ENCODE data around the gene EGLN2. TPM values are rescaled to one million over a fixed set of nuclear protein-coding genes. Genes with fewer than 3 reads are reported as not detected.

The EGLN2 gene
- 10 to 100 TPM; 32.1 to 96.2 (median 65.5) TPM for total RNA-seq

DNA sequence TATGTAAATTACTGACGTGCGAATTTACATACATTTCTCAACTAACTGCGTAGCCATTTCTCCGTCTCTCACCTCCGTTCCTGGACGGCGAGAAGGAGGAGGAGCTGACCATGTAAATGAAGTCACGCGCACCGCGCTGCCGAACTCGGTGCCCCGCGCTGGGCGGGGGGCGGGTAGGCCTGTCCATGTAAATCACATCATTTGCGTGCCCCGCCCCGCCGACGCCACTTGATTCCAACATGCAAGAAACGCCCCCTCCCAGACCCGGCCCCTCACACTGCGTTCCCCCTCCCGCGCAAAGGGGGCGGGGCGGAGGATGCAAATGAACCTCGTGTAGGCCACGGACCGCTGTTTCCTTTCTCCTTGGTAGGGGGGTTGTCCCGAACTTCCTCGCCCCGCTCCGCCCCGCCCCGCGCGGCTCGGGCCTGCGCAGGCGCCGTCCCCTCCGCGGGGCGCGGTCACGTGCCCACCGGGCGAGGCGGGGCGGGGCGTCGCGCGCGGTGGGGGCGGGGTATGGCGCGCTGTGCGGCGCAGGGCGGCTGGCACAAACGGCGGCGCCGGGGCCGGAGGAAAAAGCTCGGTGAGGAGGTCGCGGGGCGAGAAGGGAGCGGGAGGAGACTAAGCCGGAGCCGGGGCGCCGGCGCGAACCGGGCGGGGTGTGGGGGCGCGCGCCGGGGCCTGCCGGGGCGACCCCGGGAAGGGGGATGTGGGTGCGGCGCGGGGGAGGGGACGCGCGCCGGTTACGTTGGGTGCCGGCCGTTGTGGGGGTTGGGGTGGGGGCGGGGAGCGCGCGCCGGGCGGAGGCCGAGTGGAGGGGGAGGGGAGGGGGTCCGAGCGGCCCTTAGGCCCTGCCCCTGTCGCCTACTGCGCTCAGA lies at the start of gene EGLN2:
TSS of gene EGLN2 (plus strand) at position 509 of the 875 bp plus-strand sequence. CDS start 1,382 bp downstream, outside the sequence.
- in situ Hi-C loops (cut with MboI; ENCODE audit: low pct_unique_long_range_greater_than_20kb in 2 of 9, low sequenced_read_pairs in 9 of 9, unreplicated experiment in 9 of 9): no loop called here
- ATAC-seq (replicated peaks in 6 of 8): peak; percentile 78 to 87 (median 82)
- H3K27ac ChIP-seq: peak within 1 kb of the TSS; percentile 90 to 91
- H3K4me3 ChIP-seq: peak within 1 kb of the TSS; percentile 64 to 97 (median 72)
- H3K4me1 ChIP-seq (replicated peaks in 1 of 2): peaks cover 38 to 39% of the 10 kb centered on the region in 2 donors
- WGBS, 10 experiments: 0 to 5% (median 3%) methylated on average over 2 to 8 of the region's 110 CpGs; no CpG with 5 or more reads in 4 of the 10 experiments

DNA sequence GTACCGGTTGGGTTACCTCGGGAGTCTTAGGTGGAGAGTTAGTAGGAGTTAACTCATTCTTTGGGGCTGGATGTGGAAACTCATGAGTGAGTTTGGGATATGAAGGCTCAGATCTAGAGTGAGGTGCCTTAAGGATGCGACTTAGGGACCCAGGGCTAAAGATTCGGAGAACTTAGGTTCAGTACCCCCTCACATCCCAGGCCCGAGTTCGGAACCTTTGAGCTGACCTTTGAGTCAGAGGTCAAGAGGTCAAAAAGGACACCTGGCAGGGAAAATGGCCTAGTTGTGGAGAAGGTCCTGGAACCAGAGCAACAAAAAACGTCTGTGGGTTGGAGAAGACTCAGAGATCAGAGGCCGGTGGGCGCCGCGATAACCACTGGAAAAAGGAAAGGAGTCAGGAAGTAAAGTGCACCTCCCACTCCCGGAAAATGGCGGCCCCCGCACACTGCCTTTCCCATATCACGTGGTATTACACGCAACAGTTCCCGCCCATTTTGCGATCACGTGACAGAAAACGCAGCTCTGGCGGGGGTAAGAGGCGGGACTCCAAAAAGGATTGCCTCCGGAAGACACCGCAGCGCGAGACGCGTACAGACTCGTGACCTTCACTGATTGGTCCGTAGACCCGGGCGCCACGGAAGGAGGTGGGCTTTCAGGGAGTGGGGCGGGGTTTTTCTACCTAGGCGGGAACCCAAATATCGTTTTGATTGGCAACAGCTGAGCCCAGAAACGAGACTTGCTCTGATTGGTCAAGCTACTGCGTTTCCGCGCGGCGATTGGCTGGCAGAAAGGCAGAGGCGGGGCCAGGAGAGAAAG lies 48.7 kb upstream of the EGLN2 start, which contains the start of gene ACTMAP:
TSS of gene ACTMAP (minus strand) at position 420 of the 816 bp plus-strand sequence. CDS start 674 bp downstream, outside the sequence.
- ATAC-seq (replicated peaks in 6 of 8): peak; percentile 80 to 94 (median 92)
- Histone ChIP-seq H3K4me3 (peak within 1 kb of the TSS; percentile 59 to 90 (median 77)), H3K27ac (peak within 1 kb of the TSS; percentile 81 to 89), H3K4me1 (replicated peaks in 1 of 2) (peaks cover 10 to 12% of the 10 kb centered on the region in 2 donors)
- WGBS, 10 experiments: 0 to 2% (median 0%) methylated on average over 1 to 17 of the region's 43 CpGs; no CpG with 5 or more reads in 1 of the 10 experiments
- in situ Hi-C loops (cut with MboI; ENCODE audit: low pct_unique_long_range_greater_than_20kb in 2 of 9, low sequenced_read_pairs in 9 of 9, unreplicated experiment in 9 of 9): no loop called here

DNA sequence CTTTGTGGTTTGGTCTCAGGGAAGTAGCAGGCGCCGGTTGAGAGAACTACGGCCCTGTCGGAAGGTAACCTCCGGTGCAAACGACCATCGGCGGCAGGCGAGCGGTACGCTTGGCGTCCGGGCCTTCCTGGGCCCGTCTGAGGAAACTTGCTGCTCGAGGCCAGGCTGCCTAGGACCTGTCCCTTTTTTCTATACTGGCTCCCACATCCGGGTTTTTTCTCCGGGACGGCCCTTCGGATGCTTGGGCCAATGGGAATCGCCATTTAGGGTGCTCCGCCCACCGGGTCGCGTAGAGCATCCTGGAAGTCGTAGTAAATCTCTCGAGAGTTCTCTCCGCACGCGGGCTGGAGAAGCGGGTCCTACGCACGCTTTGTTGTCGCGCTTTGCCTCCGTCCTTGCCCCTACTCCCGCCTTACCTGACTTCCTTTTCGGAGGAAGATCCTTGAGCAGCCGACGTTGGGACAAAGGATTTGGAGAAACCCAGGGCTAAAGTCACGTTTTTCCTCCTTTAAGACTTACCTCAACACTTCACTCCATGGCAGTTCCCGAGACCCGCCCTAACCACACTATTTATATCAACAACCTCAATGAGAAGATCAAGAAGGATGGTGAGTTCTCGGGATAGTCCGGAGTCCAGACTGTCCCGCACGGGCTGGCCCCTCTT lies 48.0 kb upstream of the EGLN2 start, which contains the start of gene SNRPA:
TSS of gene SNRPA (plus strand) at position 330 of the 664 bp plus-strand sequence. CDS start at position 536, 206 bp downstream.
- 0 to 8% (median 0%) methylated on average over 1 to 32 of the region's 46 CpGs; no CpG with 5 or more reads in 1 of the 10 experiments for WGBS, 10 experiments
- peak within 1 kb of the TSS; percentile 81 to 89 for H3K27ac ChIP-seq
- in situ Hi-C loops (cut with MboI; ENCODE audit: low pct_unique_long_range_greater_than_20kb in 2 of 9, low sequenced_read_pairs in 9 of 9, unreplicated experiment in 9 of 9): no loop called here
- ATAC-seq (replicated peaks in 6 of 8): peak; percentile 73 to 83 (median 78)
- H3K4me3 ChIP-seq: peak within 1 kb of the TSS; percentile 59 to 90 (median 77)
- H3K4me1 ChIP-seq (replicated peaks in 1 of 2): peaks cover 10 to 12% of the 10 kb centered on the region in 2 donors

DNA sequence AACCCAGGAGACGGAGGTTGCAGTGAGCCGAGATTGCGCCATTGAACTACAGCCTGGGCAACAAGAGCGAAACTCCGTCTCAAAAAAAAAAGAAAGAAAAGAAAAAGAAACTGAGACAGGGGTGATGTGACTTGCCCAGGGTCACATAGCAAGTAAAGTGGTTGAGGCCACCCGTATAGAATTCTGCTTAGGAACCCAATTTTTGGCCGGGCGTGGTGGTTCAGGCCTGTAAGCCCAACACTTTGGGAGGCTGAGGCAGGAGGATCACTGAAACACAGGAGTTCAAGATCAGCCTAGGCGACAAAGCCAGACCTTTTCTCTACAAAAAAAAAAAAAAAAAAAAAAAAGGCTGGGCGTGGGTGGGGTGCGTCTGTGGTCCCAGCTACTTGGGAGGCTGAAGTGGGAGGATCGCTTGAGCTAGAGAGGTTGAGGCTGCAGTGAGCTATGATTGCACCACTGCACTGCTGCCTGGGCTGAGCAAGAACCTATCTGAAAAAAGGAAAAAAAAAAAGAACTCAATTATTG lies 46.7 kb upstream of the EGLN2 start:
- 40 to 83% (median 67%) methylated on average over 3 to 9 of the region's 12 CpGs; no CpG with 5 or more reads in 2 of the 10 experiments for WGBS, 10 experiments
- in situ Hi-C loops (cut with MboI; ENCODE audit: low pct_unique_long_range_greater_than_20kb in 2 of 9, low sequenced_read_pairs in 9 of 9, unreplicated experiment in 9 of 9): no loop called here
- ATAC-seq (replicated peaks in 6 of 8): no peak
- Histone ChIP-seq H3K4me3 (peak overlapping the region; percentile 59 to 90 (median 77)), H3K27ac (no peak overlapping the region), H3K4me1 (replicated peaks in 1 of 2) (peaks cover 10 to 12% of the 10 kb centered on the region in 2 donors)

DNA sequence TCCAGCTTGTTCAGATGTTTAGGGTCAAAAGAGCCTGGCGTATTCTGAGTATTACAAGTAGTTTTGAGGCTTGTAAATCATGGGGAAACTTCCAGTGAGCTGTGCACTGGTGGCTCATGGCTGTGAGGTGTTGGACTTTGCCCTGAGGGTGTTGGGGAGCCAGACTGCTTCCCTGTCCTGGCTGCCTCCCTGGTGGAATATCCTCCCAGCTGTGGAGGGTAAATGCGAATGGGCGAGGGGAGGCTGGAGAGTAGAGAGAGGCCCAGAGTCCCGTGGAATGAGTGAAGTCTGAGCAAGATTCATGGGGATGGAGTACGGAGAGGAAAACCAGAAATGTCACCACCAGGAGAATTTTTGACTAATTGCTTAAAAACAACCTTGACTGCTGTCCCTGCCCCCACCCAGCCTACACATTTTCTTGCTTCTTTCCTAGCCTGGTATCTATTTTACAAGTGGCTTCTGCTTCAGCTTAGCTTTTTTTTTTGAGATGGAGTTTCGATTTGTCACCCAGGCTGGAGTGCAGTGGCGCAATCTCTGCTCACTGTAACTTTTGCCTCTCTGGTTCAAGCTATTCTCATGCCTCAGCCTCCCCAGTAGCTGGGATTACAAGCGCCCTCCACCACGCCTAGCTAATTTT lies 44.3 kb upstream of the EGLN2 start:
- in situ Hi-C loops (cut with MboI; ENCODE audit: low pct_unique_long_range_greater_than_20kb in 2 of 9, low sequenced_read_pairs in 9 of 9, unreplicated experiment in 9 of 9): no loop called here
- WGBS, 10 experiments: 64 to 100% (median 88%) methylated on average over 1 to 8 of the region's 9 CpGs; no CpG with 5 or more reads in 1 of the 10 experiments
- no peak overlapping the region for H3K27ac ChIP-seq
- peaks cover under 1 to 4% of the 10 kb centered on the region in 2 donors for H3K4me1 ChIP-seq (replicated peaks in 1 of 2)
- no peak overlapping the region for H3K4me3 ChIP-seq
- ATAC-seq (replicated peaks in 6 of 8): no peak

DNA sequence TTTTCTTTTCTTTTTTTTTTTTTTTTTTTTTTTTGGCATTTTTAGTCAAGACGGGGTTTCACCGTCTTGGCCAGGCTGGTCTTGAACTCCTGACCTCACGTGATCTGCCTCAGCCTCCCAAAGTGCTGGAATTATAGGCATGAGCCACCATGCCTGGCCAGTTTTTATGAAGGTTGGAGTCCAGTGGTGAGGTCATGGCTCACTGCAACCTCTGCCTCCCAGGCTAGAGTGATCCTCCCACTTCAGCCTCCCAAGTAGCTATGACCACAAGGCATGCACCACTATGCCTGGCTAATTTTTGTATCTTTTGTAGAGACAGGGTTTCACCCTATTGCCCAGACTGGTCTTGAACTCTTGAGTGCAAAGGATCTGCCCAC lies 43.8 kb upstream of the EGLN2 start:
- H3K4me1 ChIP-seq (replicated peaks in 1 of 2): peaks cover 0 to 4% of the 10 kb centered on the region in 2 donors
- no peak for ATAC-seq (replicated peaks in 6 of 8)
- no peak overlapping the region for H3K4me3 ChIP-seq
- WGBS, 10 experiments: 60 to 100% (median 94%) methylated on average over 1 to 3 of the region's 3 CpGs; no CpG with 5 or more reads in 3 of the 10 experiments
- in situ Hi-C loops (cut with MboI; ENCODE audit: low pct_unique_long_range_greater_than_20kb in 2 of 9, low sequenced_read_pairs in 9 of 9, unreplicated experiment in 9 of 9): no loop called here
- H3K27ac ChIP-seq: no peak overlapping the region

DNA sequence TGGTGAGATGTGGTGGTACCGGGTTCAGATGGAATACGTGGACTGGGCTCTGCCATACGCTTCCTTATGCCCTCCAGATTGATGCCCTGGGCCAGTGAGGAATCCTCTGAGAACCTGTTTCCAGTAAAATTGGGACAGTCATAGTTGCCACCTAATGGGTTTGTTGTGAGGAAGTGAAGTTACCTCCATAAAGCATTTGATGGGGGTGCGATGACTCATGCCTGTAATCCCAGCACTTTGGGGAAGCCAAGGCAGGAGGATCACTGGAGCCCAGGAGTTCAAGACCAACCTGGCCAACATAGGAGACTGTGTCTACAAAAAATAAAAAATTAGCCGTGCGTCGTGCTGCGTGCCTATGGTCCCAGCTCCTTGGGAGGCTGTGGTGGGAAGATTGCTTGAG lies 43.2 kb upstream of the EGLN2 start:
- H3K4me1 ChIP-seq (replicated peaks in 1 of 2): peaks cover 0 to 4% of the 10 kb centered on the region in 2 donors
- H3K4me3 ChIP-seq: no peak overlapping the region
- in situ Hi-C loops (cut with MboI; ENCODE audit: low pct_unique_long_range_greater_than_20kb in 2 of 9, low sequenced_read_pairs in 9 of 9, unreplicated experiment in 9 of 9): no loop called here
- ATAC-seq (replicated peaks in 6 of 8): no peak
- 80 to 100% (median 100%) methylated on average over 1 to 7 of the region's 8 CpGs; no CpG with 5 or more reads in 5 of the 10 experiments for WGBS, 10 experiments
- no peak overlapping the region for H3K27ac ChIP-seq

DNA sequence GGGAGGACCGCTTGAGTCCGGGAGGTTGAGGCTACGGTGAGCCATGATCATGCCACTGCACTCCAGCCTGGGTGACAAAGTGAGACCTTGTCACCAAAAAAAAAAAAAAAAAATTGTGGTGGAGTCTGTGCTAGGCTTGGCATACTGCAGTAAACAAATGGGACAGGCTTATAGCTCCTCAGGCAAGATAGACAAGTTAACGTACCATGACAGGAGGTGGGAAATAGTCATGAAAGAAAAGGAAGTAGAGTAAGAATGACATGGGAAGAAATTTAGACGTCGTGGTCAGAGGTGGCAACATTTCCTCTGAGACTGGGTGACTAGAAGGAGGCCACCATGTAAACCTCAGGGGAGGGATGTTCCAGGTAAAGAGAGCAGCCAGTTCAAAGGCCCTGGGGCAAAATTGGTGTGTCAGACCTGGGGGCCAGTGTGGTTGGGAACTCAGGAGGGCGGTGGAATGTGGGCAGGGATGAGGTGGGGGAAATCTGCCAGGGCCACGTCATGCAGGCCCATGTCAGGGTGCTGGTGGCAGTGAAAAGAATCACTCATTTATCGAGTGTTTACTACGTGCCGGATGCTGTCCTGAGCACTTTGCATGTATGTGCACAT lies 42.4 kb upstream of the EGLN2 start:
- 70 to 100% (median 92%) methylated on average over 1 to 7 of the region's 11 CpGs; no CpG with 5 or more reads in 1 of the 10 experiments for WGBS, 10 experiments
- no peak for ATAC-seq (replicated peaks in 6 of 8)
- Histone ChIP-seq H3K4me1 (replicated peaks in 1 of 2) (peaks cover 0 to 4% of the 10 kb centered on the region in 2 donors), H3K4me3 (no peak overlapping the region), H3K27ac (no peak overlapping the region)
- in situ Hi-C loops (cut with MboI; ENCODE audit: low pct_unique_long_range_greater_than_20kb in 2 of 9, low sequenced_read_pairs in 9 of 9, unreplicated experiment in 9 of 9): no loop called here

DNA sequence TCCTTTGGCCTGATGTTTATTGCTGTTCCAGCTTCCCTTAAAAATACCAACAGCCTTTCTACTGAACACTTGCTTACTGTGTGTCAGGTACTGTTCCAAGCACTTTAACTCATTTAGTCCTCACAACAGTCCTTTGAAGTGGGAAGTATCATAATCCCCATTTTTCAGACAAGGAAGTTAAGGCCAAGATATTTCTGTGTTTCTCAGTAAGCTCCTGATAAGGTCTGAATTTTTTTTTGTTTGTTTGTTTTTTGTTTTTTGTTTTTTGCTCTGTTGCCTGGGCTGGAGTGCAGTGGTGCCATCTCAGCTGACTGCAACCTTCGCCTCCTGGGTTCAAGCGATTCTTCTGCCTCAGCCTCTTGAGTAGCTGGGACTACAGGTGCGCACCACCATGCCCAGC lies 40.5 kb upstream of the EGLN2 start:
- in situ Hi-C loops (cut with MboI; ENCODE audit: low pct_unique_long_range_greater_than_20kb in 2 of 9, low sequenced_read_pairs in 9 of 9, unreplicated experiment in 9 of 9): no loop called here
- WGBS, 10 experiments: 88 to 100% (median 100%) methylated on average over 1 to 3 of the region's 3 CpGs; no CpG with 5 or more reads in 5 of the 10 experiments
- Histone ChIP-seq H3K4me1 (replicated peaks in 1 of 2) (no peaks in the 10 kb centered on the region), H3K27ac (no peak overlapping the region), H3K4me3 (no peak overlapping the region)
- no peak for ATAC-seq (replicated peaks in 6 of 8)

DNA sequence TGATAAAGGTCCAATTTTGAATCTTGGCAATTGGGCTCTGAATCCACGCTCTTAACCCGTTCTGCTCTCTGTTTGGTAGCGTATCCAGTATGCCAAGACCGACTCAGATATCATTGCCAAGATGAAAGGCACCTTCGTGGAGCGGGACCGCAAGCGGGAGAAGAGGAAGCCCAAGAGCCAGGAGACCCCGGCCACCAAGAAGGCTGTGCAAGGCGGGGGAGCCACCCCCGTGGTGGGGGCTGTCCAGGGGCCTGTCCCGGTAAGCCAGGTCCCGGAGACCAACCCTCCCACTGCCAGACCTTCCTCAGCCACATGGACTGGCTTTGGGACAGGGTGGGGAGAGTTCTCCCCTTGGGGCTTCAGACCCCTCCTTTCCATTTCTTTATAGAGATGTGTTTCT lies 39.6 kb upstream of the EGLN2 start:
- no peak overlapping the region for H3K4me3 ChIP-seq
- WGBS, 10 experiments: 90 to 100% (median 100%) methylated on average over 1 to 4 of the region's 13 CpGs; no CpG with 5 or more reads in 5 of the 10 experiments
- ATAC-seq (replicated peaks in 6 of 8): no peak
- H3K4me1 ChIP-seq (replicated peaks in 1 of 2): no peaks in the 10 kb centered on the region
- in situ Hi-C loops (cut with MboI; ENCODE audit: low pct_unique_long_range_greater_than_20kb in 2 of 9, low sequenced_read_pairs in 9 of 9, unreplicated experiment in 9 of 9): no loop called here
- no peak overlapping the region for H3K27ac ChIP-seq

DNA sequence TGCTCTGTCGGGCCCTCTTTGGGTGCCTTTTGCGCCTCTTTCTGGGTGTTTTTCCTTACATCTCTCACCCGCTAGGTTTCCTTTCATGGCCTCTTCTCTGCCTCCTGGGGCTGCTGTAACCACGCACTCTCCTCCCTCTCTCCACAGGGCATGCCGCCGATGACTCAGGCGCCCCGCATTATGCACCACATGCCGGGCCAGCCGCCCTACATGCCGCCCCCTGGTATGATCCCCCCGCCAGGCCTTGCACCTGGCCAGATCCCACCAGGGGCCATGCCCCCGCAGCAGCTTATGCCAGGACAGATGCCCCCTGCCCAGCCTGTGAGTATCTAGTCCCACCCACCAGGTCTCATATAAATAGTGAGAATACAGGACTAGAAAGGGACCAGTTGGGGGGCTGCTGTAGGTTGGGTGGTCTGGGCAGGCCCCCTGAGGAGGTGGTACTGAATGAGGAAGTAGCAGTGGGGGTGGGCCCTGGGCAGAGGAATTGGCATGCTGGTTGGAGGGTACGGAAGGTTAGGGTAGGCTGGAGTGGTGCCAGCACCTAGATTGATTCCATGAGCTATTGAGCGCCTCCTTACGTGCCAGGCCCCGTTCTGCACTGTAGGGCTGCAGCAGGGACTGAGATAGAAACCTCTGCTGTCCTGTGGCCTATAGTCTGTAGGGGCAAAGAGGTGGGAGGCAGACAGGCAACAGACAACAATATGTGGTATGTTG lies 36.1 kb upstream of the EGLN2 start:
- Histone ChIP-seq H3K27ac (no peak overlapping the region), H3K4me1 (replicated peaks in 1 of 2) (no peaks in the 10 kb centered on the region), H3K4me3 (no peak overlapping the region)
- peak in 1 of 8 experiments; percentile 44 for ATAC-seq (replicated peaks in 6 of 8)
- WGBS, 10 experiments: 83 to 100% (median 94%) methylated on average over 1 to 10 of the region's 17 CpGs; no CpG with 5 or more reads in 3 of the 10 experiments
- in situ Hi-C loops (cut with MboI; ENCODE audit: low pct_unique_long_range_greater_than_20kb in 2 of 9, low sequenced_read_pairs in 9 of 9, unreplicated experiment in 9 of 9): no loop called here

Data from motor neuron (in vitro differentiated cells).